ENCODE data around the gene MYH14.

Gene MYH14

DNA sequence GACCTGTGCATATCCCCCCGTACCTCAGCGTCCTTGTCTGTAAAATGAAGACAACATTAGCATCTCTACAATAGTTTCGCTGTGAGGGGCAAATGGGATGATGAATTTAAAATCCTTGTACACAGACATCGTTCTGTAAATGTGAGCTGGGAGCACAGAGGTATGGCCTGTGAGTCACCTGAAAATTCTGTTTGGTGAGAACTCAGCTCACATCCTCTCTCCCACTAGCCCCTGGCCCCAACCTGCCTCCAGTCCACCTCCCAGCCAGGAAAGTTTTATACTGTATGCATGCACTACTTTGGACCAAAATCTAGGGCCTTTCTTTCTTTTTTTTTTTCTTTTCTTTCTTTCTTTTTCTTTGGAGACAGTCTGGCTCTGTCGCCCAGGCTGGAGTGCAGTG lies 31.7 kb upstream of the MYH14 start:
- Histone ChIP-seq H3K9me3 (ENCODE audit: insufficient read depth, low read length) (no peaks in the 10 kb centered on the region), H3K9ac (ENCODE audit: insufficient read length, low read depth) (no peak overlapping the region), H3K27me3 (ENCODE audit: insufficient read depth, insufficient read length) (no peaks in the 10 kb centered on the region), H3K4me1 (ENCODE audit: insufficient read depth, insufficient read length) (peaks cover 5% of the 10 kb centered on the region), H3K36me3 (ENCODE audit: insufficient read depth, insufficient read length, low read length) (no peaks in the 10 kb centered on the region), H3K4me3 (ENCODE audit: insufficient read length, low read depth) (no peak overlapping the region)
- TF ChIP-seq SUZ12 (IDR thresholded peaks at IDR 0.05; ENCODE audit: extremely low read depth, insufficient read depth, insufficient read length): no peak
- no peak for DNase-seq (ENCODE audit: low read depth, low spot score)

DNA sequence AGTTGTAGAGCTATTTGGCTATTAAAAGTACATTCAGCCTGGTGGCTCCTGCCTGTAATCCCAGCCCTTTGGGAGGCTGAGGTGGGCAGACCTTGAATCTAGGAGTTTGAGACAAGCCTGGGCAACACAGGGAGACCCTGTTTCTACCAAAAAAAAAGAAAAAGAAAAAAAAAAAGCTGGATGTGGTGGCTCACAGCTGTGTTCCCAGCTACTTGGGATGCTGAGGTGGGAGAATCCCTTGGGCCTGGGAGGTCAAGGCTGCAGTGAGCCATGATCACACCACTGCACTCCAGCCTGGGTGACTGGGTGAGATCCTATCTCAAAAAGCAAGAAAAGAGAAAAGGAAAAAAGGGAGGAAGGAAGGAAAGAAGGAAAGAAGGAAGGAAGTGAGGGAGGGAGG lies 30.7 kb upstream of the MYH14 start:
- no peak for DNase-seq (ENCODE audit: low read depth, low spot score)
- Histone ChIP-seq H3K27me3 (ENCODE audit: insufficient read depth, insufficient read length) (no peaks in the 10 kb centered on the region), H3K4me1 (ENCODE audit: insufficient read depth, insufficient read length) (peaks cover 5% of the 10 kb centered on the region), H3K9me3 (ENCODE audit: insufficient read depth, low read length) (no peaks in the 10 kb centered on the region), H3K36me3 (ENCODE audit: insufficient read depth, insufficient read length, low read length) (no peaks in the 10 kb centered on the region), H3K4me3 (ENCODE audit: insufficient read length, low read depth) (no peak overlapping the region), H3K9ac (ENCODE audit: insufficient read length, low read depth) (no peak overlapping the region)
- no peak for TF ChIP-seq SUZ12 (IDR thresholded peaks at IDR 0.05; ENCODE audit: extremely low read depth, insufficient read depth, insufficient read length)
- no peak for TF ChIP-seq ZNF274 (IDR thresholded peaks at IDR 0.05; ENCODE audit: low read depth, low read length)
- TF ChIP-seq YY1 (IDR thresholded peaks at IDR 0.05; ENCODE audit: insufficient read depth, insufficient read length): no peak

DNA sequence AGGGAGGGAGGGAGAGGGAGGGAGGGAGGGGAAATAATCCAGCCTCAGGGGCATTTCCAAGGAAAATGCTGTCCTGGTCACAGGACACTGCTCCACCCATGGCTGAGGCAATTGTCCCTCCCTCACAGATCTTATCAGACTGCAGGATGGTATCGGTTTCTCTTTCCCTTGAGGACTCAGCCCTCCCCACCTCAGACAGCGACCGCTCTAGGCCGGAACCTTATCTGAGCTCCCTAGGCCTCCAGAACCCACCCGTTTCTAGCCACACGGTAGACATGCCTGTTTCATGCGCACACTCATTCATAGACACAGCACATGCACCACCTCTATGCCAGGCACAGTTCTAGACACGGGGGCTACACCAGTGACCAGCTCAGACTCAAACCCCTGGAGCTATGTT lies 30.3 kb upstream of the MYH14 start:
- no peaks in the 10 kb centered on the region for H3K27me3 ChIP-seq (ENCODE audit: insufficient read depth, insufficient read length)
- TF ChIP-seq YY1 (IDR thresholded peaks at IDR 0.05; ENCODE audit: insufficient read depth, insufficient read length) (no peak), SUZ12 (IDR thresholded peaks at IDR 0.05; ENCODE audit: extremely low read depth, insufficient read depth, insufficient read length) (no peak), ZNF274 (IDR thresholded peaks at IDR 0.05; ENCODE audit: low read depth, low read length) (no peak)
- H3K4me3 ChIP-seq (ENCODE audit: insufficient read length, low read depth): no peak overlapping the region
- H3K9me3 ChIP-seq (ENCODE audit: insufficient read depth, low read length): no peaks in the 10 kb centered on the region
- H3K4me1 ChIP-seq (ENCODE audit: insufficient read depth, insufficient read length): peaks cover 5% of the 10 kb centered on the region
- DNase-seq (ENCODE audit: low read depth, low spot score): no peak
- no peaks in the 10 kb centered on the region for H3K36me3 ChIP-seq (ENCODE audit: insufficient read depth, insufficient read length, low read length)
- H3K9ac ChIP-seq (ENCODE audit: insufficient read length, low read depth): no peak overlapping the region

DNA sequence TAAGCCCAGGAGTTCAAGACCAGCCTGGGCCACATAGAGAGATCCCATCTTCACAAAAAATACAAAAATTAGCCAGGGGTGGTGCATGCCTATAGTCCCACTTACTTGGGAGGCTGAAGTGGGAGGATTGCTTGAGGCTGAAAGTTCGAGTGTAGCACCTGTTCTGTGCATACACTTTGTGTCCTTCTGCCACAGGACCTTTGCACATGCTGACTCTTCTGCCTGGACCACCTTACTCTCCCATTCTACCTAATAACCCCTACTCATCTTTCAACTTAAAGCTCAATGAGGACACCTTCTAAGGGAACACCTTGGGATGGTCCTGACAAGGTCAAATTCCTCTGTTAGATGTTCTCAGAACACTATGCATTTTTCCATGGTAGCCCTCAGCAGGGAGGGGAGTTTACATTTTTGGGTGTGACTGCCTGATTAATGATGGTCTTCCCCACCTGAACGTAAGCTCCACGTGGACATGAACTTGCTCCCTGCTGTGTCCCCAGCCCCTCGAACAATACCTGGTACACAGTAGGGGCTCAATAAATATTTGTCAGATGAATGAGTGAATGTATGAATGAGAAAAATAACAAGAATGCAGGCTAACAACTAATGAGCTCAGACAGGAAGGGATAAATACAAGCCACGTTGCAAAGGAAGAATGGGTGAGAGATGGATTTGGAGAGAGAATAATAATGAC lies 29.2 kb upstream of the MYH14 start:
- H3K4me3 ChIP-seq (ENCODE audit: insufficient read length, low read depth): no peak overlapping the region
- H3K9ac ChIP-seq (ENCODE audit: insufficient read length, low read depth): no peak overlapping the region
- TF ChIP-seq YY1 (IDR thresholded peaks at IDR 0.05; ENCODE audit: insufficient read depth, insufficient read length) (no peak), ZNF274 (IDR thresholded peaks at IDR 0.05; ENCODE audit: low read depth, low read length) (no peak), SUZ12 (IDR thresholded peaks at IDR 0.05; ENCODE audit: extremely low read depth, insufficient read depth, insufficient read length) (no peak)
- H3K9me3 ChIP-seq (ENCODE audit: insufficient read depth, low read length): no peaks in the 10 kb centered on the region
- H3K27me3 ChIP-seq (ENCODE audit: insufficient read depth, insufficient read length): no peaks in the 10 kb centered on the region
- no peaks in the 10 kb centered on the region for H3K36me3 ChIP-seq (ENCODE audit: insufficient read depth, insufficient read length, low read length)
- DNase-seq (ENCODE audit: low read depth, low spot score): no peak
- no peaks in the 10 kb centered on the region for H3K4me1 ChIP-seq (ENCODE audit: insufficient read depth, insufficient read length)

DNA sequence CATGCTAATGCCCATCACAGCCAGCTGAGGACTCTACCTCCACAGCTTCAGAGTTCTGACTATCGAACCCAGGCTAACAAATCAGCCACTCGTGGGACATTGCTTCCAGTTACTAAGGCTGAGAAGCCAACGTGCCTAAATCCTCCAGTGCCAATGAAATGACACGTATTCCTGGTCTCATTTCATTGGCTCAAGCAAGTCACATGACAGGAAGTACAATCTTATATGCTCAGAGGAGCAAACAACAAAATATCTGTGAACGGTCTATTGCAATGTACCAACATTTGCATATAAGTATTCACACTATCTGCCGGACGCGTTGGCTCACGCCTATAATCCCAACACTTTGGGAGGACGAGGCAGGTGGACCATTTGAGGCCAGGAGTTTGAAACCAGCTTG lies 27.5 kb upstream of the MYH14 start:
- Histone ChIP-seq H3K9me3 (ENCODE audit: insufficient read depth, low read length) (no peaks in the 10 kb centered on the region), H3K4me1 (ENCODE audit: insufficient read depth, insufficient read length) (no peaks in the 10 kb centered on the region), H3K36me3 (ENCODE audit: insufficient read depth, insufficient read length, low read length) (no peaks in the 10 kb centered on the region), H3K4me3 (ENCODE audit: insufficient read length, low read depth) (no peak overlapping the region), H3K27me3 (ENCODE audit: insufficient read depth, insufficient read length) (no peaks in the 10 kb centered on the region), H3K9ac (ENCODE audit: insufficient read length, low read depth) (no peak overlapping the region)
- DNase-seq (ENCODE audit: low read depth, low spot score): no peak
- TF ChIP-seq ZNF274 (IDR thresholded peaks at IDR 0.05; ENCODE audit: low read depth, low read length) (no peak), YY1 (IDR thresholded peaks at IDR 0.05; ENCODE audit: insufficient read depth, insufficient read length) (no peak), SUZ12 (IDR thresholded peaks at IDR 0.05; ENCODE audit: extremely low read depth, insufficient read depth, insufficient read length) (no peak)

DNA sequence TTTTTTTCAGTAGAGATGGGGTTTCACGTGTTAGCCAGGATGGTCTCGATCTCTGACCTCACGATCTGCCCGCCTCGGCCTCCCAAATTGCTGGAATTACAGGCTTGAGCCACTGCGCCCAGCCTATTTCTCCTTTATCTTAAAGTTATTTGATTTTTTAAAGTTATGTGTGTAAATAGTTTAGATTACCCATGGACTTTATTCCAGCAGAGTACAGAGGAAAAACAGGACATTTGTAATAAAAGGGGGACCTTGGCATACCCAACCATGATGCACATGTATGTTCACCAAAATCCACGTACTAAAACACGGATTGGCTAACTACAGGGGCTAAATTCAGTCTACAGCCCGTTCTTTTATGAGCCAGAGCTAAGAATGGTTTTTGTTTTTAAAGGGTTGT lies 26.6 kb upstream of the MYH14 start:
- H3K27me3 ChIP-seq (ENCODE audit: insufficient read depth, insufficient read length): no peaks in the 10 kb centered on the region
- H3K9me3 ChIP-seq (ENCODE audit: insufficient read depth, low read length): no peaks in the 10 kb centered on the region
- TF ChIP-seq SUZ12 (IDR thresholded peaks at IDR 0.05; ENCODE audit: extremely low read depth, insufficient read depth, insufficient read length) (no peak), ZNF274 (IDR thresholded peaks at IDR 0.05; ENCODE audit: low read depth, low read length) (no peak), YY1 (IDR thresholded peaks at IDR 0.05; ENCODE audit: insufficient read depth, insufficient read length) (no peak)

DNA sequence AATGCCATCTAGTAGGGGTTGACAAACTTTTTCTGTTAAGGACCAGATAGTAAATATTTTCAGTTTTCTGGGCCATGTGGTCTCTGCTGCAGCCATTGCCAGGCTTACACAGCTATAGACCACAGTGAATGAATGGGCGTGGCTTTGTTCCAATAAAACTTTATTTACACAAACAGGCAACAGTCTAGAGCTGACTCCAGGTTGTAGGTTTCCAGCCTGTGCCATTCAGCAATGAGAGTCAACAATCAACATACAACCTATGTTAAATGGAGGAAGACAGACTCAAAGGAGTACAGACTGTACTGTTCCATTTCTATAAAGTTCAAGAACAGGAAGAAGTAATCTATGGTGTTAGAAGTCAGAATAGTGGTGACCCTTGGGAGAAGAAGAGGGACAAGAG lies 25.1 kb upstream of the MYH14 start:
- no peaks in the 10 kb centered on the region for H3K36me3 ChIP-seq (ENCODE audit: insufficient read depth, insufficient read length, low read length)
- no peaks in the 10 kb centered on the region for H3K4me1 ChIP-seq (ENCODE audit: insufficient read depth, insufficient read length)
- no peak for DNase-seq (ENCODE audit: low read depth, low spot score)
- no peaks in the 10 kb centered on the region for H3K27me3 ChIP-seq (ENCODE audit: insufficient read depth, insufficient read length)
- H3K9me3 ChIP-seq (ENCODE audit: insufficient read depth, low read length): no peaks in the 10 kb centered on the region
- H3K4me3 ChIP-seq (ENCODE audit: insufficient read length, low read depth): no peak overlapping the region
- H3K9ac ChIP-seq (ENCODE audit: insufficient read length, low read depth): no peak overlapping the region
- TF ChIP-seq SUZ12 (IDR thresholded peaks at IDR 0.05; ENCODE audit: extremely low read depth, insufficient read depth, insufficient read length) (no peak), ZNF274 (IDR thresholded peaks at IDR 0.05; ENCODE audit: low read depth, low read length) (no peak), YY1 (IDR thresholded peaks at IDR 0.05; ENCODE audit: insufficient read depth, insufficient read length) (no peak)

More for the DNA sequence above, 26.6 kb upstream of the MYH14 start:
- no peaks in the 10 kb centered on the region for H3K36me3 ChIP-seq (ENCODE audit: insufficient read depth, insufficient read length, low read length)
- H3K4me1 ChIP-seq (ENCODE audit: insufficient read depth, insufficient read length): no peaks in the 10 kb centered on the region
- H3K4me3 ChIP-seq (ENCODE audit: insufficient read length, low read depth): no peak overlapping the region
- no peak for DNase-seq (ENCODE audit: low read depth, low spot score)
- no peak overlapping the region for H3K9ac ChIP-seq (ENCODE audit: insufficient read length, low read depth)

Measured in NT2/D1 (cell line).